AG04450 (cell line): ENCODE measurements around the gene DHDDS. TPM values are rescaled to one million over a fixed set of nuclear protein-coding genes. Genes with fewer than 3 reads are reported as not detected.

Experiments used
- CTCF ChIA-PET: fragments of 300-600, 350-600 bp; formaldehyde crosslinking; extraction: SDS; loops from one replicate; lab custom pipeline; 2022; ENCODE audit warnings: antibody characterized with exemption, inconsistent platforms; lab: Charles Lee
- POLR2A ChIA-PET: fragments of 350-600 bp; formaldehyde crosslinking; extraction: SDS; loops from one replicate; lab custom pipeline; 2021; ENCODE audit warnings: antibody characterized with exemption, inconsistent platforms; lab: Yijun Ruan, JAX
- DNase-seq: peaks from one replicate; pipeline ENCODE4 v3.0.0-alpha.2; 2011; ENCODE audit warnings: low read depth, low spot score
- H3K27ac ChIP-seq: one replicate; pipeline ENCODE4 v1.5.1; 2012; ENCODE audit warnings: low read depth, low read length, control low read depth
- H3K27me3 ChIP-seq: one replicate; pipeline ENCODE4 v1.6.0; 2012; ENCODE audit warnings: low read length; ENCODE audit not compliant: control insufficient read depth, insufficient read depth
- H3K4me3 ChIP-seq: 2 replicates; pipeline ENCODE4 v1.5.1; 2011; ENCODE audit warnings: mild to moderate bottlenecking, low read depth, low read length, control low read depth
- H3K9me3 ChIP-seq: 2 replicates; pipeline ENCODE4 v1.5.1; 2012; ENCODE audit warnings: low read length; ENCODE audit not compliant: control insufficient read depth, insufficient read depth
- CTCF ChIP-seq: IDR thresholded peaks from 2 replicates; pipeline ENCODE4 v1.5.1; 2011; ENCODE audit warnings: low read depth, low read length, control low read depth, inconsistent platforms
- polyA plus RNA-seq: library from polyadenylated mRNA; depleted of rRNA; stranded (reverse); fragments of >200 nt; gene quantifications from 2 replicates; pipeline ENCODE4 v1.2.3, GENCODE V29; 2011

DHDDS gene
- polyA plus RNA-seq, 1 experiment, result 51.7 TPM

GRCh38 chr1:26469558-26469957 is 37.4 kb downstream of the DHDDS start:
- no peak for TF ChIP-seq CTCF
- POLR2A ChIA-PET, result interaction anchor here (0.8 kb wide), 1 partner anchor 9 kb away, joined by 9 read pairs; no protein-coding TSS in a partner anchor
- DNase-seq, result no peak
- no peak overlapping the region for H3K27ac ChIP-seq
- H3K9me3 ChIP-seq, result no peaks in the 10 kb centered on the region; the same call in 1 of the 2 replicates
- CTCF ChIA-PET, result interaction anchor here (0.5 to 2.4 kb wide), 6 partner anchors 10 to 455 kb away, joined by 3 to 24 read pairs (median 3); no protein-coding TSS in a partner anchor
- H3K4me3 ChIP-seq, result no peak overlapping the region
- H3K27me3 ChIP-seq, result no peaks in the 10 kb centered on the region

GRCh38 chr1:26470878-26471497 is 38.9 kb downstream of the DHDDS start:
- Histone ChIP-seq H3K27me3 (no peaks in the 10 kb centered on the region), H3K9me3 (no peaks in the 10 kb centered on the region; the same call in 1 of the 2 replicates), H3K4me3 (peak overlapping the region; percentile 63), H3K27ac (no peak overlapping the region)
- no peak for TF ChIP-seq CTCF
- CTCF ChIA-PET, result interaction anchor here (0.6 to 2.4 kb wide), 5 partner anchors 11 to 171 kb away, joined by 3 to 24 read pairs (median 3); no protein-coding TSS in a partner anchor
- DNase-seq, result no peak
- POLR2A ChIA-PET, result interaction anchor here (0.8 to 1.4 kb wide), 4 partner anchors 16 to 237 kb away, joined by 3 to 4 read pairs (median 3); partner anchors contain the start of genes CEP85 and DHDDS

DNA sequence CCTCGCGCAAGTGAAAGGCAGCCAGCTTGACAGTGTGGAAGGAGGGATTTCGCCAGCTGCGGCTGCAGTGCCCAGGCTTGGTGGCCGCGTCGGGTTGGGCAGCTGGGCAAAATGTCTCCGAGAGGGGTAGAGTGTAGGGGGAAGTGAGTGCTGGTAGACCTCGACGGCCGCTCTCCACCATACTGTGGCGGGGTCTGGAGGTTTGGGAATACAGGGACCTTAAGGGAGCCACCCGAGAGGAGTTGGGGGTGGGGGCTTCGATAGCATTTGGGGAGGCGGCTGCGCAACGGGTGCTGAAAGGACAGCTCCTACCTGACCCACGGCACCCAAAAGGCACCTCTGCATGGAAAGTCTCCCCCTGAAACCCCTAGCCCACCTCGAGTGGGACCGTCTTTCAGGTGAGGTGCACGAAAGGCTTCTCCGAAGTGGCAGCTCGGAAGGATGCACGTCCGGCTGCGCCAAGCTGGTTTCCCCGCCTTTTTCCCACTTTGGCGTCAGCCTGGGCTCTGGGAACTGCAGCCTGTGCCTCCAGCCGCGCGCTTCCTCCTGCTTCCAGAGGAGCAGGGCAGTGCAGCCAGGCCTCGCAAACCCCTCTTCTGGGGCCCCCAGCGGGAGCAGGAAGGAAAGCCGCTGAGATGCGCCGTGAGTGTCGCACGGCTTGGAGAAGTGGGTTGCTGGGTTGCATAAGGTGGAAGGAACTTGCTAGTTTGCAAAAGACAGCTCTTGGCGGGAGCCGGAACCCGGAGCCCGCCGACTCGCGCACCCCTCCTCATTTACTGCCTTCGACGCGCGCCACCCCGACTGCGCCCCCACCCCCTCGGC is 39.6 kb downstream of the DHDDS start:
- Histone ChIP-seq H3K9me3 (no peaks in the 10 kb centered on the region; the same call in 1 of the 2 replicates), H3K27me3 (no peaks in the 10 kb centered on the region), H3K4me3 (peak overlapping the region; percentile 63), H3K27ac (peak overlapping the region; percentile 47)
- peak; percentile 32 for DNase-seq
- TF ChIP-seq CTCF, result no peak
- CTCF ChIA-PET, result interaction anchor here (0.9 to 1.1 kb wide), 2 partner anchors 17 to 237 kb away, joined by 3 read pairs; no protein-coding TSS in a partner anchor
- POLR2A ChIA-PET, result interaction anchor here (0.8 to 2.0 kb wide), 6 partner anchors 13 to 238 kb away, joined by 3 to 7 read pairs (median 4); partner anchors contain the start of genes CEP85 and DHDDS

DNA sequence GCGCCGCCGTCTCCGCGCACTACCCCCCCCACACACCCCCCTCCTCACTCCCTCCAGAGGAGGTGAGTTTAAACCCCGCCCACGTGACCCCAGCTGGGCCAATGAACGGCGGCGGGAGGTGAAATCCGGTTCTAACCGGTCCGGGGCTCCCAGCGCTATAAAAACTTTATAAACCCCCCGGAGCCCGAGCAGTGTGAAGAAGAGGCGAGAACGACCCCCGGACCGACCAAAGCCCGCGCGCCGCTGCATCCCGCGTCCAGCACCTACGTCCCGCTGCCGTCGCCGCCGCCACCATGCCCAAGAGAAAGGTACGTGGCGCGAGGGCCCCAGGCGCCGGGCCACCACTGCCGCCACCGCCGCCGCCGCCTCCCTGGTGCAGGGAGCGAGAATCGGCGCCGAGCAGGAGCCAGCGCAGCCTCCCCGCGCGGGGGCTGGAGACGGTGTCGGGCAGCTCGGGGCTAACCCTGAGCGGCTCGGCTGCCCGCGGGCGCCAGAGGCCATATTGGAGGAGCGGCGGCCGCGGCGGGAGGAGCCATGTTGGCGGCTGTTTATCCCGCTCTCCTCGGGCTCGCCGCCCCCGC is 40.3 kb downstream of the DHDDS start, which contains the start of gene HMGN2:
Gene HMGN2, plus strand, starts transcription at position 121 of the 581 bp plus-strand sequence. Its CDS starts 173 bp downstream, at position 294.
- CTCF ChIA-PET, result interaction anchor here (1.1 kb wide), 1 partner anchor 237 kb away, joined by 3 read pairs; no protein-coding TSS in a partner anchor
- POLR2A ChIA-PET, result interaction anchor here (0.6 to 2.0 kb wide), 7 partner anchors 12 to 239 kb away, joined by 3 to 7 read pairs (median 4); partner anchors contain the start of genes CEP85 and DHDDS
- Histone ChIP-seq H3K27ac (peak within 1 kb of the TSS; percentile 93), H3K27me3 (no peaks in the 10 kb centered on the region), H3K9me3 (no peaks in the 10 kb centered on the region; the same call in 1 of the 2 replicates), H3K4me3 (peak within 1 kb of the TSS; percentile 63)
- DNase-seq, result peak; percentile 60
- TF ChIP-seq CTCF, result no peak
